ENCODE data around the gene SHISA5.
A peak's percentile ranks its signal among the peaks of the same experiment; 100 is the strongest.

Gene SHISA5

DNA sequence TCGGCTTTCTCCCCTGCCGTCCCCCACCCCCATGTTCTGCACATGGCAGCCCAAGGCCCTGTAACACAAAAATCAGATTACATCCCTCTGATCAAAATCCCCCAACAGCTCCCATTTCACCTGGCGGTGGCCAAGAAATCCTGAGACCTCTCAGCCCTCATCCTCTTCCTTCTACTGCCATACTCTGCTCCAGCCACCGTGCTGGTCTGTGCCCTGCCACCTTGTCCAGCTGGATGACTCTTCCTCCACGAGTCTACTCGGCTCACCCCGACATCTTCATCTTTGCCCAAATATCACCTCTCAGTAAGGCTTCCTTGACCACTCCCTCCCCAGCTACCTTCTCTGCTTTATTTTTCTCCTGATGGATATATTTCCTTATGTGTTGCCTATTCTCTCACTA, 67.1 kb downstream of the SHISA5 start:
- no peak for TF ChIP-seq CTCF (conservative IDR thresholded peaks at IDR 0.05; ENCODE audit: control insufficient read depth, insufficient read depth, low read depth, low read length)
- DNase-seq (ENCODE audit: low read depth): no peak
- H3K4me3 ChIP-seq (ENCODE audit: control insufficient read depth, low read depth, low read length): no peak overlapping the region

- TF ChIP-seq CTCF (conservative IDR thresholded peaks at IDR 0.05; ENCODE audit: control insufficient read depth, insufficient read depth, low read depth, low read length): no peak
- DNase-seq (ENCODE audit: low read depth): no peak
- no peak overlapping the region for H3K4me3 ChIP-seq (ENCODE audit: control insufficient read depth, low read depth, low read length)
These were observed 67.5 kb downstream of the SHISA5 start for GRCh38 chr3:48436477-48436787.

DNA sequence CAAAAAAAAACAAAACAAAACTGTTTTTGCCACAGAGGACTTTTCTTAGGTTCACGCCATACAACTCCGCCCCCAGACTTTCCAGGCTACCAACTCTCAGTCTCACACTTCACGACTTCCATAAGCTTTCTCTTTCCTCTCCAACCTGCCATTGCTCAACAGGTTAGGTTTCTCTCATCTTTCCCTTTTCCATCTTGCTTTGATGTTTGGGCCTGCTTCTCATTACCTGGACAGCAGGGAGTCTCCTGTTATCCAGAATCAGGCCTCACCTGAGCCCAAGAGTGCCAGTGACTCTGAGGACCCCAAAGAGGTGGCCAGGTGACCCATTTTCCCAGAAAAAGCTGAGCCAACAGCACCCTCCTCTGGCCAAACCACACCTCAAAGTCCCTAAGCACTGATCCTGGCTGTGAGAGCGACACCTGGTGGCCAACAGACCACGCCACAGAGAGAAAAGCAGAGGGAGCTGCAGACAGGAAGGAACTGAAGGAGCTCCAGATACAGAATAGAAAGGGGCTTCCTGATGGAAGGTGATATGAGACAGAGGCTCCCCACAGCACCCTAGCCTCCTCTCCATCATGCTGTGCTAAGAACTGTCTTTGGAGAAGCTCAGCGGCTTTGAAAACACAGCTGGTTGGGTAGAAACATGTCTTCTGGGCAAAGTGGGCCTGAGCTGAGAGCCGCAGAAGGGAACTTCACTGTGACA, 68.0 kb downstream of the SHISA5 start:
- peak; percentile 81 for DNase-seq (ENCODE audit: low read depth)
- TF ChIP-seq CTCF (conservative IDR thresholded peaks at IDR 0.05; ENCODE audit: control insufficient read depth, insufficient read depth, low read depth, low read length): peak; percentile 100
- H3K4me3 ChIP-seq (ENCODE audit: control insufficient read depth, low read depth, low read length): no peak overlapping the region

DNA sequence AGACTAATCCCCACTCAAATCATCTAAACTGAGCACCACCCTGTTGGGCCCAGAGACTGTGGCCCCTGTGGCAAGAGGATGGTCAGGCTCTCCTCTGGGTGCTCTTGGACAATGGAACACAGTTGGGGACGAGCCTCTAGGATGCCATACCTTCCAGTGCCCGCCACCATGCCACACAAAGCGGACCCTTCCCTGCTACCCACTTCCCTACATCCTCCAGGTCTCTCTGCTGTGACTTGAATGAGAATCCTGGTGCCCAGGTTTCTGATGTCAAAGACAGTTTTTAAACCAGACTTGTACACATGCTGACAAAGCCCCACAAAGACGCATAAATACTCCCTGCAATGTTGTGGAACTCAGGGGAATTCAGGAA, 68.8 kb downstream of the SHISA5 start:
- TF ChIP-seq CTCF (conservative IDR thresholded peaks at IDR 0.05; ENCODE audit: control insufficient read depth, insufficient read depth, low read depth, low read length): no peak
- no peak for DNase-seq (ENCODE audit: low read depth)
- no peak overlapping the region for H3K4me3 ChIP-seq (ENCODE audit: control insufficient read depth, low read depth, low read length)

- no peak overlapping the region for H3K4me3 ChIP-seq (ENCODE audit: control insufficient read depth, low read depth, low read length)
- no peak for DNase-seq (ENCODE audit: low read depth)
- no peak for TF ChIP-seq CTCF (conservative IDR thresholded peaks at IDR 0.05; ENCODE audit: control insufficient read depth, insufficient read depth, low read depth, low read length)
These were observed 69.3 kb downstream of the SHISA5 start for GRCh38 chr3:48434591-48435222.

GRCh38 chr3:48433472-48434118, 70.4 kb downstream of the SHISA5 start:
- DNase-seq (ENCODE audit: low read depth): peak; percentile 72
- TF ChIP-seq CTCF (conservative IDR thresholded peaks at IDR 0.05; ENCODE audit: control insufficient read depth, insufficient read depth, low read depth, low read length): no peak
- peak overlapping the region; percentile 16 for H3K4me3 ChIP-seq (ENCODE audit: control insufficient read depth, low read depth, low read length)

Measured in fibroblast of mammary gland (primary cell).